Measurements from ENCODE around the gene C2orf76.

The C2orf76 gene

GRCh38 chr2:119305497-119306195 is 61.0 kb downstream of the C2orf76 start:
- TF ChIP-seq, protein P1, sequence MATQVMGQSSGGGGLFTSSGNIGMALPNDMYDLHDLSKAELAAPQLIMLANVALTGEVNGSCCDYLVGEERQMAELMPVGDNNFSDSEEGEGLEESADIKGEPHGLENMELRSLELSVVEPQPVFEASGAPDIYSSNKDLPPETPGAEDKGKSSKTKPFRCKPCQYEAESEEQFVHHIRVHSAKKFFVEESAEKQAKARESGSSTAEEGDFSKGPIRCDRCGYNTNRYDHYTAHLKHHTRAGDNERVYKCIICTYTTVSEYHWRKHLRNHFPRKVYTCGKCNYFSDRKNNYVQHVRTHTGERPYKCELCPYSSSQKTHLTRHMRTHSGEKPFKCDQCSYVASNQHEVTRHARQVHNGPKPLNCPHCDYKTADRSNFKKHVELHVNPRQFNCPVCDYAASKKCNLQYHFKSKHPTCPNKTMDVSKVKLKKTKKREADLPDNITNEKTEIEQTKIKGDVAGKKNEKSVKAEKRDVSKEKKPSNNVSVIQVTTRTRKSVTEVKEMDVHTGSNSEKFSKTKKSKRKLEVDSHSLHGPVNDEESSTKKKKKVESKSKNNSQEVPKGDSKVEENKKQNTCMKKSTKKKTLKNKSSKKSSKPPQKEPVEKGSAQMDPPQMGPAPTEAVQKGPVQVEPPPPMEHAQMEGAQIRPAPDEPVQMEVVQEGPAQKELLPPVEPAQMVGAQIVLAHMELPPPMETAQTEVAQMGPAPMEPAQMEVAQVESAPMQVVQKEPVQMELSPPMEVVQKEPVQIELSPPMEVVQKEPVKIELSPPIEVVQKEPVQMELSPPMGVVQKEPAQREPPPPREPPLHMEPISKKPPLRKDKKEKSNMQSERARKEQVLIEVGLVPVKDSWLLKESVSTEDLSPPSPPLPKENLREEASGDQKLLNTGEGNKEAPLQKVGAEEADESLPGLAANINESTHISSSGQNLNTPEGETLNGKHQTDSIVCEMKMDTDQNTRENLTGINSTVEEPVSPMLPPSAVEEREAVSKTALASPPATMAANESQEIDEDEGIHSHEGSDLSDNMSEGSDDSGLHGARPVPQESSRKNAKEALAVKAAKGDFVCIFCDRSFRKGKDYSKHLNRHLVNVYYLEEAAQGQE (IDR thresholded peaks at IDR 0.05; ENCODE audit: insufficient replicate concordance, low read depth): no peak
- no peak for TF ChIP-seq POLR2AphosphoS5 (IDR thresholded peaks at IDR 0.05; ENCODE audit: low read depth)
- no peak for TF ChIP-seq GABPA (IDR thresholded peaks at IDR 0.05; ENCODE audit: low read depth)
- no peak for TF ChIP-seq CTCF (IDR thresholded peaks at IDR 0.05; ENCODE audit: insufficient read depth, low read length)
- no peak for TF ChIP-seq SPI1 (IDR thresholded peaks at IDR 0.05; ENCODE audit: borderline replicate concordance, low read depth)
- no peaks in the 10 kb centered on the region for H3K27me3 ChIP-seq (ENCODE audit: insufficient read depth, poor library complexity, severe bottlenecking)
- no peak for DNase-seq (ENCODE audit: low read depth in 1 of 2, low spot score in 1 of 2)
- H3K4me3 ChIP-seq (replicated peaks; ENCODE audit: insufficient read depth, low read length): no peak overlapping the region
- no peak overlapping the region for H3K27ac ChIP-seq (replicated peaks)

DNA sequence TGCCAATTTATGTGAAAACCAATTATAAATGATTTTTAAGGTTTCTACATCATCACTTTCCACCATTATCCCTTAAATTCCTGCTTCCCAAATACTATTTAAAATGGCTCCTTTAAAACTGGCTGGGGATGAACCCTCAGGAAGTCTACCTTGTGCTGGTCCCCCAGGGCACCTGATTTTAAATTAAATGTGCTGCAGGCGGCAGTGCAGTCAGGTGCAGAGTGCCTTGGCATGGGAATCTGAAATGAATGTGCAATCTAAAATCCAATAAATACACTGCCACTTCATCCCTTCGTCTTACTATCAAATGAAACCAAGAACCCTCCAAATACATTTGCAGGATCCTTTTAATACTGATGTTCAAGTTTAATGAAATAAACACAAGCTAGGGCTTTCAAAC is 61.8 kb downstream of the C2orf76 start:
- no peak for DNase-seq (ENCODE audit: low read depth in 1 of 2, low spot score in 1 of 2)
- Histone ChIP-seq H3K4me3 (replicated peaks; ENCODE audit: insufficient read depth, low read length) (no peak overlapping the region), H3K27ac (replicated peaks) (no peak overlapping the region), H3K27me3 (ENCODE audit: insufficient read depth, poor library complexity, severe bottlenecking) (no peaks in the 10 kb centered on the region)
- no peak for TF ChIP-seq CTCF (IDR thresholded peaks at IDR 0.05; ENCODE audit: insufficient read depth, low read length)
- TF ChIP-seq, protein P1 (IDR thresholded peaks at IDR 0.05; ENCODE audit: insufficient replicate concordance, low read depth): no peak
- no peak for TF ChIP-seq GABPA (IDR thresholded peaks at IDR 0.05; ENCODE audit: low read depth)
- TF ChIP-seq POLR2AphosphoS5 (IDR thresholded peaks at IDR 0.05; ENCODE audit: low read depth): no peak
- TF ChIP-seq SPI1 (IDR thresholded peaks at IDR 0.05; ENCODE audit: borderline replicate concordance, low read depth): no peak

GRCh38 chr2:119301413-119301812 is 65.2 kb downstream of the C2orf76 start:
- TF ChIP-seq, protein P1 (IDR thresholded peaks at IDR 0.05; ENCODE audit: insufficient replicate concordance, low read depth): no peak
- TF ChIP-seq SPI1 (IDR thresholded peaks at IDR 0.05; ENCODE audit: borderline replicate concordance, low read depth) (no peak), GABPA (IDR thresholded peaks at IDR 0.05; ENCODE audit: low read depth) (no peak), POLR2AphosphoS5 (IDR thresholded peaks at IDR 0.05; ENCODE audit: low read depth) (no peak), CTCF (IDR thresholded peaks at IDR 0.05; ENCODE audit: insufficient read depth, low read length) (no peak)
- Histone ChIP-seq H3K27ac (replicated peaks) (no peak overlapping the region), H3K4me3 (replicated peaks; ENCODE audit: insufficient read depth, low read length) (no peak overlapping the region), H3K27me3 (ENCODE audit: insufficient read depth, poor library complexity, severe bottlenecking) (no peaks in the 10 kb centered on the region)
- DNase-seq (ENCODE audit: low read depth in 1 of 2, low spot score in 1 of 2): no peak
